Memory B cell (primary cell): ENCODE data around the gene PDP2.
A peak's percentile ranks its signal among the peaks of the same experiment; 100 is the strongest.
"Not testable (repeated sequence)": the region's sequence is repeated elsewhere in the genome, so short reads cannot be mapped to it uniquely, and the experiment has no call there.

Source experiments
- ATAC-seq: fragments of 150-1000 bp; cut with Tn5 transposase; 2 replicates; pipeline ENCODE4 v1.10.0; 2021; ENCODE audit warnings: low read depth, mild to moderate bottlenecking, moderate library complexity
- DNase-seq, 2 donors: peaks; one replicate each; pipeline ENCODE4 v3.0.0; 2022; ENCODE audit warnings: low spot score in 2 of 2
- H3K27ac Mint-ChIP-seq: one replicate; pipeline ENCODE4 v1.8.0; 2022; ENCODE audit warnings: mild to moderate bottlenecking, moderate library complexity, mixed read lengths
- H3K27me3 Mint-ChIP-seq: one replicate; pipeline ENCODE4 v1.8.0; 2022; ENCODE audit warnings: mixed read lengths
- H3K36me3 Mint-ChIP-seq: one replicate; pipeline ENCODE4 v1.8.0; 2022; ENCODE audit warnings: mild to moderate bottlenecking, mixed read lengths
- H3K4me1 Mint-ChIP-seq: one replicate; pipeline ENCODE4 v1.8.0; 2022; ENCODE audit warnings: mixed read lengths
- H3K4me3 Mint-ChIP-seq: one replicate; pipeline ENCODE4 v1.8.0; 2022; ENCODE audit warnings: mild to moderate bottlenecking, moderate library complexity, mixed read lengths
- H3K9me3 Mint-ChIP-seq: one replicate; pipeline ENCODE4 v1.8.0; 2022; ENCODE audit warnings: mixed read lengths

PDP2 gene

DNA sequence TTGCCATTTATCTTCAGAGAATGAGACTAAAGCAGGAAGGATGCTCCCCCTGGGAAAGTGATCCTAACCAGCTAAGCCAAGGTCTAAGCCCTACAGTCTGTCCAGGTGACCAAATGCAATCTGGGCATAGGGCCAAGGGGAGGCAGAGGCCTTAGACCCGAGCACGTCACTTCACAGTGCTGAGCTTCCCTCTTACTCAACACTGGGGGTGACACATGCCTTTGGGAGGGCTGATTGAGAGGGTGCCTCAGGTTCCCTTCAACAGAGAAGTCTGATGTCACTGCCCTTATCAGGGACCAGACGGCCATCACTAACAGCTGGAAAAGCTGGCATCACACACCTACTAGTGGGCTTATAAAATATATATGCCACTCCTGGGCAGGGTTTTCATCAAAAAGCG lies 49.9 kb downstream of the PDP2 start:
- Mint-ChIP-seq H3K36me3 (peaks cover 9% of the 10 kb centered on the region), H3K4me1 (peaks cover 34% of the 10 kb centered on the region), H3K27me3 (peaks cover 6% of the 10 kb centered on the region), H3K4me3 (no peak overlapping the region), H3K9me3 (no peaks in the 10 kb centered on the region), H3K27ac (no peak overlapping the region)
- ATAC-seq: no peak
- DNase-seq: no peak

DNA sequence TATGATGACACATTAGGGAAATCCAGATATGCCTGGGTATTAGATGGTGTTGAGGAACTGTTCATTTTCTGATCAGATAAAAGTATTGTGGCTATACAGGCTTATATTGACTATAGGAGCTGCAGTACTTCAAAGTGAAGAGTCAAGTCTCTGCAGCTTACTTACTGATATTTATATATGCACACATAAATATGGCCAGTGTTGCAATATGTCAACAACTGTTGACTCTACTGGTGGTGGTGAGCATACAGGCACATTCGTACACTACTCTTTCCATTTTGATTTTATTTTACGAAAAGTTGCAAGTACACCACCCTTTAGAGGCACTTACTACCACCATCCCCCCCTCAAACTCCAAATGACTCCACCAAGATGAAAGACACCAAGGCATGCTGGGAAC lies 51.4 kb downstream of the PDP2 start:
- no peak for ATAC-seq
- H3K27ac Mint-ChIP-seq: no peak overlapping the region
- H3K36me3 Mint-ChIP-seq: peaks cover 9% of the 10 kb centered on the region
- no peak for DNase-seq
- peaks cover 35% of the 10 kb centered on the region for H3K4me1 Mint-ChIP-seq
- H3K9me3 Mint-ChIP-seq: no peaks in the 10 kb centered on the region
- H3K27me3 Mint-ChIP-seq: no peaks in the 10 kb centered on the region
- peak overlapping the region; percentile 22 for H3K4me3 Mint-ChIP-seq

DNA sequence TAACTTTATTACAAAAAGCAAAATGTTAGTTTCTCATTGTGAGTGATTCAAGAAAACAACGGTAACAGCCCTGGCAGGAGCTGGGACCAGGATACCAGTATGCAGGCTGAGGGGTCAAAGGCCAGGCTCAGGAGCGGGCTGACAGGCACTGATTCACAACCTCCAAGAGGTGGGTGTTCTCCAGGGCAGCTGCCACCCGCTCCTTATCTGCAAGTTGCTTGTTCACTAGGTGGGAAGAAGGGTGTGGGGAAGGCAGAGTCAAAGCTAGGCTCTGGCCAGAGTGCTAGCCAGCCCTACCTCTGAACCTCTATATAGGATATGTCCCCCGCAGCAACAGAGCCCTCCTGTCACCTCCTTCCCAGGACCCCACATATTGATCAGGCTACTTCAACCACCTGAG lies 51.8 kb downstream of the PDP2 start:
- Mint-ChIP-seq H3K27ac (no peak overlapping the region), H3K4me1 (peaks cover 36% of the 10 kb centered on the region), H3K9me3 (no peaks in the 10 kb centered on the region), H3K27me3 (no peaks in the 10 kb centered on the region), H3K4me3 (peak overlapping the region; percentile 1), H3K36me3 (peaks cover 9% of the 10 kb centered on the region)
- no peak for DNase-seq
- no peak for ATAC-seq

DNA sequence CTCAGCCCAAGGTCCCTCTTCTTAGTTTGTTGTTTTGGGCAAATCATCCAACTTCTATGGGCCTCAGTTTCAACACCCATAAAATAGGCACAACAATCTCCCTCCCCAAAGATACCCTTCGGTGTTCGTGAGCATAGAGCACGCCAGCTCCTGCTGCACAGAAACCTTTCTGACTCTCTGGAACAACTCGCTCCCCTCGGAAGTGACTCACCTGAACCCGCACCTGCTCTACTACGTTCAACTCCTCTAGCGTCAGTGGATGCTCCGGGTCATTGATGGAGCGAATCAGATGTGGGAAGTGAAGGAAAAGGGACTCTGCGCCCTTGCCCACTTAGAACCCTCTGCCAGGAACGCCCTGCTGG lies 53.4 kb downstream of the PDP2 start:
- Mint-ChIP-seq H3K36me3 (peaks cover 9% of the 10 kb centered on the region), H3K27ac (peak overlapping the region; percentile 98), H3K4me1 (peaks cover 43% of the 10 kb centered on the region), H3K4me3 (peak overlapping the region; percentile 98), H3K9me3 (no peaks in the 10 kb centered on the region), H3K27me3 (no peaks in the 10 kb centered on the region)
- ATAC-seq: peak; percentile 28
- DNase-seq: no peak

DNA sequence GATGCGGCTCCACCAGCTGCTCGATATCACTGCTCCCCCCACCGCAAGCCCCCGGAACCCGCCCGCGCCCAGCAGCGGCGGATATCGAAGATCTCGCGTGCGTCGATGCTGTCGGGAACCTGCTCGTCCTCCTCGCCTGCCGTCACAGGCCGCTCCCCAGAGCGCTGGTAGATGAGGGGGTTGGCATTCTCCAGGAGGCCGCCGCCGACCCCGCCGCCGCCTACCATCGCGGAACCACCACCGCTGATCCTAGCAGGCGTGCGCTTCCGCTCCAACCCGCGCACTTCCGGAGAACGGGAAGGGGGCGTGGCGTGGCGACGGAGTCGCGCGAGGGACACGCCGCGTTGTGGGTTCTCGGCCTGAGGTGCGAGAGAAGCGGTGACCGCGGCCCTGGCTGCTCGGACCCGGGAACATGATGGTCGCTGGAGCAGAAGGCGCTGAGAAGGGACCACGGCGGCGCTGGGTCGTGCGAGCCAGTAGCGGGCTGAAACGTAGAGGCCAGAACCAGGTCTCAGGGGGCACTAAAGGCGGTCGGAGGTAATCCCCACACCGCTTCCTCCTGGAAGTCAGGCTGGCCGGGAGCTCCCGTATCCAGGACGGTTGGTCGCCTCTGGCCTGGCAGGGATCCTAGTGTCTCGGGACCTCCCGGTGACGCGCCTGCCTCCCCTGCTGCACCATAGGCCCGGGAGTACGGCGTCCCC lies 54.0 kb downstream of the PDP2 start, which contains the start of gene CIAO2B:
Gene CIAO2B, minus strand, starts transcription at position 265 of the 701 bp plus-strand sequence. Its CDS starts 38 bp downstream, at position 227.
- Mint-ChIP-seq H3K4me3 (peak within 1 kb of the TSS; percentile 98), H3K27me3 (no peaks in the 10 kb centered on the region), H3K27ac (peak within 1 kb of the TSS; percentile 98), H3K36me3 (peaks cover 9% of the 10 kb centered on the region), H3K9me3 (no peaks in the 10 kb centered on the region), H3K4me1 (peaks cover 43% of the 10 kb centered on the region)
- peak; percentile 89 for ATAC-seq
- peak; percentile 87 to 90 for DNase-seq

DNA sequence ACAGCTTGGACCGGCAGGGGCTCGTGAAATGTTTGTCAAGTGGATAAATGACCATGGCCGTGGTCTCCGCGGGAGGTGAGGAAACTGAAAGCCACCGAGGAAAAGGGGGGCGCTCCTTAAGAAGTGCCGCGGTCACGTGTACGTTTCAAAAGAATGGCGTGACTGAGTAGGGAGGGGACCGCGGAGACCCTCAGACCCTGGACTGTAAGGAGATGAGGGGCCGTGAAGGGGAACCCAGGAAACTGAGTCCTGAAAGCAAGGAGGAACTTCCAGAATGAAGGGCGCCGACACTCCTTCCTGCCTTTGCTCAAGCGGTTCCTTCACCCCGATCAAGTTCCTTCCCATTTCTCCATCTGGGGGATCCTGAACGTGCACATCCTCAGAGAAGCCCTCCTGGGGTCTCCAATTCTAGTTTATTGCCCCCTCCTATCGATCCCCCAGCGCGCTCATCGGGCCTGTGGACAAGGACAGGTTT lies 54.6 kb downstream of the PDP2 start:
- peak overlapping the region; percentile 98 for H3K27ac Mint-ChIP-seq

DNA sequence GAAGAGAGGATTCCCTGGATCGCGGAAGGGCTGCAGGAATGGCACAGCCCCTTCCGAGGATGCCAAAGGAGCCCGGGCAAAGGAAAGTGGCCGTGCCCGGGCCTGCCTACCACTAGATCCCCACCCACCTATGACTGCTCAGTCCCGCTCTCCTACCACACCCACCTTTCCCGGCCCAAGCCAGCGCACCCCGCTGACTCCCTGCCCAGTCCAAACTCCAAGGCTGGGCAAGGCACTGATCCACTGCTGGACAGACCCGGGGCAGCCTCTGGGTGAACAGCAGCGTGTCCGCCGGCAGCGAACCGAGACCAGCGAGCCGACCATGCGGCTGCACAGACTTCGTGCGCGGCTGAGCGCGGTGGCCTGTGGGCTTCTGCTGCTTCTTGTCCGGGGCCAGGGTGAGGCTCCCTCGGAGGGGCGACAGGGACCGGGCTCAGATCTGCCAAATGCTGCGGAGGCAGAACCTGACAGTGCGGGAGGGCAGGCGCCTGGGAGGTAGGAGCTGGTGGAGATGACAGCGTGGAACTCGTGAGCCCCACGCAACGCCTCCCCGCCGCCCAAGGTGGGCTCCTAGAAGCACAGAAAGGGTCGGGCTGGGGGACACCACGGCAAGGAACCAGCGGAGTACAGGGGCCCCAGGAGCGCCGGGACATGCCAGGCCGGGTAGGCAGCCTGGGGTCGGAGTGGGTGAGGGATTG lies 55.1 kb downstream of the PDP2 start, which contains the start of gene CES2:
Gene CES2, plus strand, starts transcription at position 203 of the 698 bp plus-strand sequence. Its CDS starts 120 bp downstream, at position 323.
- peaks cover 12% of the 10 kb centered on the region for H3K36me3 Mint-ChIP-seq
- peak within 1 kb of the TSS; percentile 98 for H3K27ac Mint-ChIP-seq
- H3K4me3 Mint-ChIP-seq: peak within 1 kb of the TSS; percentile 98
- peaks cover 43% of the 10 kb centered on the region for H3K4me1 Mint-ChIP-seq
- DNase-seq (no peak), ATAC-seq (no peak)
- no peaks in the 10 kb centered on the region for H3K9me3 Mint-ChIP-seq
- H3K27me3 Mint-ChIP-seq: no peaks in the 10 kb centered on the region

More for the DNA sequence above, 54.6 kb downstream of the PDP2 start:
- Mint-ChIP-seq H3K36me3 (peaks cover 11% of the 10 kb centered on the region), H3K4me3 (peak overlapping the region; percentile 98), H3K4me1 (peaks cover 43% of the 10 kb centered on the region)
- not testable (repeated sequence) for H3K9me3 Mint-ChIP-seq, ATAC-seq, H3K27me3 Mint-ChIP-seq, DNase-seq

DNA sequence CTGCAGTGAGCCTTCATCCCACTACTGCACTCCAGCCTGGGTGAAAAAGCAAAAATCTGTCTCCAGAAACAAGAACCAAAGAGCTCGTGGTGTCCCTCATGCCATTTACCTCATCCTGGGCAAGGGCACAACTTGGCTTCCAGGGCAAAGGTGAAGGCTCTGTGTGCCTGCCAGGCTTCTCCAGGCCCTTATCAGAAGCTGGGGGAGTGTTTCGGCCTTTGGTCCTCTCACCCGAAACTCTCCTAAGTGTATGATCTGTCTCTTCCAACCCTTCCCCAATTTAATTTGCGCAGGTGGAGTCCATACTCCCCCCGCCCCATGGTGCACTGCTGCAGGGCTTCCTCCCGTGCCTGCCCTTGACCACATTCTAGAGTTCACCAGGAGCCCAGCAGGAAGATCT lies 56.1 kb downstream of the PDP2 start:
- Mint-ChIP-seq H3K36me3 (peaks cover 12% of the 10 kb centered on the region), H3K27me3 (no peaks in the 10 kb centered on the region), H3K27ac (peak overlapping the region; percentile 50), H3K4me1 (peaks cover 43% of the 10 kb centered on the region), H3K4me3 (peak overlapping the region; percentile 52), H3K9me3 (no peaks in the 10 kb centered on the region)
- DNase-seq (no peak), ATAC-seq (no peak)

DNA sequence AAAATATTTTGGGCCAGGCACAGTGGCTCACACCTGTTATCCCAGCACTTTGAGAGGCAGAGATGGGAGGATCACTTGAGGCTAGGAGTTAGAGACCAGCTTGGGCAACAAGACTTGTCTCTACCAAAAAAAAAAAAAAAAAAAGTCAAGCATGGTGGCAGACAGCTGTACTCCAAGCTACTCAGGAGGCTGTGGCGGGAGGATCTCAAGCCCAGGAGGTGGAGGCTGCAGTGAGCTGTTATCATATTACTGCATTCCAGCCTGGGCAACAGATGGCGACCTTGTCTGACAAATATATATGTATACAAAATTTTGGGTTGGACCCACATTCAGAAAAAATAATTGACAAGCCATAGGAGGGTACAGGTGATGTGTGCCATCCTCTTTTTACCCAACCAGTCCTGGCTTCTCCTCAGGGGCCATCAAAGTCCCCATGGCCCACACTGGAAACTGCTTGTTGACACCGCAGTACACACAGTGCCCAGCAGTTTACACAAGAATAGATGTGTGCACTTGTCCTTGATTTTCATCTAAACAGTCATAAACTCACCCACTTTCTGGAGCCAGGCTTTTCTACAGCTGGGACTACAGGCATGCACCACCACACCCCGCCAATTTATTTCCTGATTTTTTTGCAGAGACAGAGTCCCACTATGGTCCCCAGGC lies 56.7 kb downstream of the PDP2 start:
- peaks cover 10% of the 10 kb centered on the region for H3K36me3 Mint-ChIP-seq

DNA sequence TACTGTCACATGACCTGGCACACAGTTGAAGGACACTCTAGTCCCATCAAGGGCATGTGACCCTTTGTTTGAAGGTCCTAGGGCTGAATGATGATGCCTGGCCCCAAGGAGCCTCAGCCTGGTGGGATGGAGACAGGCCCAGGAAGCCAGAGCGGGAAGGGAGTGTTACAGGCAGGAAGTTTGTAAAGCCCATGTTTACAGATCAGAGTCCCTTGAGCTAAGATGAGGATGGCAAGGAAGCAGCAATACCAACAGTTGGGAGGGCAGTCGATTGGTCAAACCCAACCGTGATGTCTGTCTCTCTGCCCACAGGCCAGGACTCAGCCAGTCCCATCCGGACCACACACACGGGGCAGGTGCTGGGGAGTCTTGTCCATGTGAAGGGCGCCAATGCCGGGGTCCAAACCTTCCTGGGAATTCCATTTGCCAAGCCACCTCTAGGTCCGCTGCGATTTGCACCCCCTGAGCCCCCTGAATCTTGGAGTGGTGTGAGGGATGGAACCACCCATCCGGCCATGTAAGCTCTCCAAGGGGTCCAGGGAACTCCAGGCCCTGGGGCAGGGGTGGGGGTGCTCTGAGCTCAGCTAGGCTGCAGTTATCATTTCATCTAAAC lies 57.5 kb downstream of the PDP2 start:
- no peaks in the 10 kb centered on the region for H3K27me3 Mint-ChIP-seq
- H3K36me3 Mint-ChIP-seq: peaks cover 12% of the 10 kb centered on the region
- H3K9me3 Mint-ChIP-seq: no peaks in the 10 kb centered on the region
- H3K27ac Mint-ChIP-seq: no peak overlapping the region
- peaks cover 34% of the 10 kb centered on the region for H3K4me1 Mint-ChIP-seq
- ATAC-seq: no peak
- H3K4me3 Mint-ChIP-seq: no peak overlapping the region
- DNase-seq: no peak

More for the DNA sequence above, 56.7 kb downstream of the PDP2 start:
- Mint-ChIP-seq H3K27ac (peak overlapping the region; percentile 50), H3K4me1 (peaks cover 41% of the 10 kb centered on the region), H3K9me3 (no peaks in the 10 kb centered on the region), H3K4me3 (peak overlapping the region; percentile 52), H3K27me3 (no peaks in the 10 kb centered on the region)
- DNase-seq (no peak), ATAC-seq (no peak)

DNA sequence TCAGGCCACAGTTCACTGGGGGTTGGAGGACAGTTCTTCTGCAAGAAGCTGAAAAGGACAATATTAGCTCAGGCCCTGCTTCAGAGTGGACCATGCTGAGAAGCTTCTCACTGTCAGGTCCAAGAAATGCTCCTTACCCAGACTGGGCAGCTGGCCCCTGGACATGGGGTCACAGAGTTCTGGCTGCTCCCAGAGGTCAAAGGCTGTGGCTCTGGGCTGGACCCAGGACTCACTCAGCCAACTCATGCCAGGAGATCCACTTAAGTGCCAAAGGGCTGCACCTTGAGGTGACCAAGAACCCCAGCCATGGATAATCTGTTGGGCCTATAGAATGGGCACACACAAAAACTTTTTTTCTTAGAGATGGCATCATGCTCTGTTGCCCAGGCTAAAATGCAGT lies 59.1 kb downstream of the PDP2 start:
- H3K27ac Mint-ChIP-seq: no peak overlapping the region
- H3K9me3 Mint-ChIP-seq: no peaks in the 10 kb centered on the region
- H3K27me3 Mint-ChIP-seq: no peaks in the 10 kb centered on the region
- peaks cover 12% of the 10 kb centered on the region for H3K36me3 Mint-ChIP-seq
- H3K4me1 Mint-ChIP-seq: peaks cover 18% of the 10 kb centered on the region
- no peak for ATAC-seq
- no peak for DNase-seq
- H3K4me3 Mint-ChIP-seq: no peak overlapping the region

DNA sequence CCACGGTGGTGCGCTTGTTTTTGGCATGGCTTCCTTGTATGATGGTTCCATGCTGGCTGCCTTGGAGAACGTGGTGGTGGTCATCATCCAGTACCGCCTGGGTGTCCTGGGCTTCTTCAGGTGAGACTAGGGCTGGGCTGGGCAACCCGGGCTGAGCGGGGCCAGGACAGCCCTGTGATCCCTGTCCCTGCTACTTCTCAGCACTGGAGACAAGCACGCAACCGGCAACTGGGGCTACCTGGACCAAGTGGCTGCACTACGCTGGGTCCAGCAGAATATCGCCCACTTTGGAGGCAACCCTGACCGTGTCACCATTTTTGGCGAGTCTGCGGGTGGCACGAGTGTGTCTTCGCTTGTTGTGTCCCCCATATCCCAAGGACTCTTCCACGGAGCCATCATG lies 59.9 kb downstream of the PDP2 start:
- Mint-ChIP-seq H3K9me3 (no peaks in the 10 kb centered on the region), H3K27ac (no peak overlapping the region), H3K4me1 (peaks cover 15% of the 10 kb centered on the region), H3K36me3 (peaks cover 12% of the 10 kb centered on the region), H3K27me3 (no peaks in the 10 kb centered on the region), H3K4me3 (no peak overlapping the region)
- DNase-seq (no peak), ATAC-seq (no peak)
